Measurements from ENCODE around the gene NOP9. TPM values are rescaled to one million over a fixed set of nuclear protein-coding genes. Genes with fewer than 3 reads are reported as not detected.
A peak's percentile ranks its signal among the peaks of the same experiment; 100 is the strongest.

NOP9 gene
- total and polyA plus RNA-seq, 9 of the 15 experiments (the other 6 are each of a cell fraction or from before 2014, with no cell fraction given): 1.0 to 27.9 (median 15.1) TPM

DNA sequence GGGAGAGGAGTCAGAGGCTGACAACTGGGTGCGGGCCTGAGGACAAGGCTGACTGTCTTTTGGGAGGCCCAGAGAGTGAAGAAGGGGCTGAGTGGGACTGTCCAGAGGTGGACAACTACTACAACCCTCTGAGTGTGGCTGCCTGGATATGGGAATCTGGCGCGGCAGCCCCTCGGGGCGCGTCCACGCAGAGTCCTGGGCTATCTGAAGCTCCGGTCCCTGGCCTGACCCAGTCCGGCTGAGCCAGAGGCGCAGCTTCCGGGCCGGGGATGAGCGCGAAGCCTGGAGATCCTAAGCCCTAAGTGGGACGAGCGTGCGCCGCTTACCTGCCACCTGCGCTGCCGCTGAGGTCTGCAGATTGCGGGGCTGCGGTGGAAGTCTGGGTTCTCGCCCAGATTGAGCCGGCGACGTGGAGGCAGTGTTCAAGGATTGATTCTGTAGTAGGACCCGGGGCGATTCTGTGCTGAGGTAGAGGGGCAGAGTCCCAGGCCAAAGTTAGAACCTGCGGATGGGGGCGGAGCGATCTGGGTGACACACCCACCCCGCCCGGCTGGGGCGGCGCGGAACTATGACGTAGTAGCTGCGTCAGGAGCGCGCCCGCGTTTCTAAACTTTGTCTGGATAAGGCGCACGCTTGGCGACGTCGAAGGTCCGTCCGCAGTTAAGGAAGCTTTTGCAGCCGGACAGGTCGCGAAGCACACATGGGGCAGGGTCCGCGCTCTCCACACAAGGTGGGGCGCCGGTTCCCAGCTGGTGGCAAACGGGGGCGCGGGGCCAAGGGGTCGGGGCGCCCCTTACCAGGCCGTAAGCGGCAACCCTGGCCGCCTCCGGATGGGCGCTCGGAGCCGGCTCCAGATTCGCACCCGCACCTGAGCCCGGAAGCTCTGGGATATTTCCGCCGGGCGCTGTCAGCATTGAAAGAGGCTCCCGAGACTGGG, at the start of gene NOP9, which contains the start of gene DHRS1 (continued):
- TF ChIP-seq POLR2A (conservative IDR thresholded peaks at IDR 0.05): peak; percentile 72; the same call in 1 of the 2 replicates
- TF ChIP-seq GABPA (tag; conservative IDR thresholded peaks at IDR 0.05; ENCODE audit: low read depth): 0 out of 2 replicates have a peak, but pooled peaks have one; percentile 36
- TF ChIP-seq TBL1XR1 (IDR thresholded peaks at IDR 0.05; ENCODE audit: low read length in 2 of 2): peak in 1 of 2 experiments; percentile 99; a peak in 2 of 4 replicates
- 0 out of 4 replicates have a peak, but pooled peaks of 1 of the 2 experiments have one; percentile 11 for TF ChIP-seq ZMIZ1 (IDR thresholded peaks at IDR 0.05; ENCODE audit: low read depth in 2 of 2, low read length in 2 of 2)
- peak; percentile 70; the same call in 1 of the 2 replicates for TF ChIP-seq NBN (IDR thresholded peaks at IDR 0.05; ENCODE audit: low read depth)
- peak; percentile 81 for TF ChIP-seq SIN3B (IDR thresholded peaks at IDR 0.05; ENCODE audit: low read depth)
- peak; percentile 63 for TF ChIP-seq ZFX (CRISPR knock-in tag; IDR thresholded peaks at IDR 0.05)
- TF ChIP-seq, protein P1, sequence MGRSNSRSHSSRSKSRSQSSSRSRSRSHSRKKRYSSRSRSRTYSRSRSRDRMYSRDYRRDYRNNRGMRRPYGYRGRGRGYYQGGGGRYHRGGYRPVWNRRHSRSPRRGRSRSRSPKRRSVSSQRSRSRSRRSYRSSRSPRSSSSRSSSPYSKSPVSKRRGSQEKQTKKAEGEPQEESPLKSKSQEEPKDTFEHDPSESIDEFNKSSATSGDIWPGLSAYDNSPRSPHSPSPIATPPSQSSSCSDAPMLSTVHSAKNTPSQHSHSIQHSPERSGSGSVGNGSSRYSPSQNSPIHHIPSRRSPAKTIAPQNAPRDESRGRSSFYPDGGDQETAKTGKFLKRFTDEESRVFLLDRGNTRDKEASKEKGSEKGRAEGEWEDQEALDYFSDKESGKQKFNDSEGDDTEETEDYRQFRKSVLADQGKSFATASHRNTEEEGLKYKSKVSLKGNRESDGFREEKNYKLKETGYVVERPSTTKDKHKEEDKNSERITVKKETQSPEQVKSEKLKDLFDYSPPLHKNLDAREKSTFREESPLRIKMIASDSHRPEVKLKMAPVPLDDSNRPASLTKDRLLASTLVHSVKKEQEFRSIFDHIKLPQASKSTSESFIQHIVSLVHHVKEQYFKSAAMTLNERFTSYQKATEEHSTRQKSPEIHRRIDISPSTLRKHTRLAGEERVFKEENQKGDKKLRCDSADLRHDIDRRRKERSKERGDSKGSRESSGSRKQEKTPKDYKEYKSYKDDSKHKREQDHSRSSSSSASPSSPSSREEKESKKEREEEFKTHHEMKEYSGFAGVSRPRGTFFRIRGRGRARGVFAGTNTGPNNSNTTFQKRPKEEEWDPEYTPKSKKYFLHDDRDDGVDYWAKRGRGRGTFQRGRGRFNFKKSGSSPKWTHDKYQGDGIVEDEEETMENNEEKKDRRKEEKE (IDR thresholded peaks at IDR 0.05; ENCODE audit: borderline replicate concordance in 1 of 2, control insufficient read depth in 1 of 2, low read depth in 2 of 2, low read length in 1 of 2): no peak
- 0 out of 2 replicates have a peak, but pooled peaks have one; percentile 26 for TF ChIP-seq HDAC2 (IDR thresholded peaks at IDR 0.05)
- 0 out of 2 replicates have a peak, but pooled peaks have one; percentile 22 for TF ChIP-seq ATF3 (IDR thresholded peaks at IDR 0.05)
- no peak for TF ChIP-seq ATF3 (CRISPR knock-in tag; conservative IDR thresholded peaks at IDR 0.05)
- no peak; the same call in 1 of the 2 replicates for TF ChIP-seq ETV5 (CRISPR knock-in tag; IDR thresholded peaks at IDR 0.05; ENCODE audit: low read depth)
- TF ChIP-seq E2F6 (IDR thresholded peaks at IDR 0.05; ENCODE audit: borderline replicate concordance in 1 of 2, extremely low read depth in 1 of 2, insufficient read depth in 1 of 2, insufficient read length in 1 of 2, low read depth in 1 of 2, low read length in 1 of 2, poor library complexity in 1 of 2, severe bottlenecking in 1 of 2): peak; percentile 31 to 50
